Activated CD4-positive, alpha-beta T cell treated with anti-CD3 and anti-CD28 coated beads for 4 hours (primary cell): ENCODE data around the gene GCH1.
"Not testable (repeated sequence)": the region's sequence is repeated elsewhere in the genome, so short reads cannot be mapped to it uniquely, and the experiment has no call there.

Source experiments
- DNase-seq, 2 donors: peaks; one replicate each; pipeline ENCODE4 v3.0.0-alpha.2; 2020

The GCH1 gene

GRCh38 chr14:54906075-54906474, 3.4 kb upstream of the GCH1 start:
- DNase-seq = no peak

- DNase-seq = peak; percentile 73 to 81
Observed at GRCh38 chr14:54902143-54902520, 494 bp downstream of the GCH1 start.

GRCh38 chr14:54901380-54902142, 1.1 kb downstream of the GCH1 start:
- DNase-seq = peak in 1 of 2 donors; percentile 7

DNA sequence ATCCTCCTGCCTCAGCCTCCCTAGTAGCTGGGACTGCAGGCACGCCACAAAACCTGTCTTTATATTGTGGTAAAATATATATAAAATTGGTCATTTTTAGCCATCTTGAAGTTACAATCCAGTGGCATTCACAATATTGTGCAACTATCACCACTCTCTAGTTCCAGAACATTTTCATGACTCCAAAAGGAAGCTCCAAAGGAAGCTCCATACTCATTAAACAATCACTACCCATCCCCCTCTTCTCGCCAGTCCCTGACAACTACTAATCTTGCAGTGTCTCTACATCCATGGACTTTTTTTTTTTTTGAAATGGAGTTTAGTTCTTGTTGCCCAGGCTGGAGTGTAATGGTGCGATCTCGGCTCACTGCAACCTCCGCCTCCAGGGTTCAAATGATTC, 3.1 kb downstream of the GCH1 start:
- no peak for DNase-seq

- not testable (repeated sequence) for DNase-seq
Observed at GRCh38 chr14:54897809-54898555, 4.6 kb downstream of the GCH1 start.

DNA sequence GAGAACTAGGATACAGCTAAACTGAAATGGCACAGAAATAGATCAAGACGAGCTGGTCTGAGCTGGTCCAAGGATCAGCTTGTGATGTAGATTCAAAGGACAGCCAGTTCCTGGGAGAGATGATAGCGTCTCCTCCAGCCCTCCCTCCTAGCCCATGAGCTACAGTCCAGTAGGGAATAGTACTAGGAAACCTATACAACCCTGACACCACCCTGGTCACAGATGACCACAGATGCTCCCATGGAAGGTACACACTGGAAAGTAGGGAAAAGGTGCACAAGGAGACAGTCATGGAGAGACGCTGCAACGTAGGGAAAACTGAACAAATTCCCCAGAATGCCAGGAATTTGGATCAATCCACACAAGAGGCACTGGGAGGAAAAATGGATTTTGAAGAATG, 6.9 kb downstream of the GCH1 start:
- no peak for DNase-seq

DNA sequence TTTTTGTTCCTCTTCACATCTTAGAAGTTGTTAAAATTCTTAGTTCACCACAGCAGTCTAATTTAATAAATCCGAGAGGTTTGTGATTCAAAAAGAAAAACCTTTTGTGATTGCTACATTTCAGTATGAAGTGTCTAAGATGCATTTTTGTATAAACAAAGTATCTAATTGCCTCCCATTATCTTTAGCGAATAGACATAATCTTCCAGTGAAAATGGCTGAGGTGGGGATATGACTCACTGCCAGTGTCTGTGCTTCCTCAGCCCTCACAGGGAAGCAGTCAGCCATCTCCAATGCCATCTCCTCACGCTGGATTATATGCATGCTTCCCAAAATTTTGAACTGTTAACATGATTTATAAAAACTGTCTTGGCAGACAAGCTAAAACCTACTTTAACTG, 7.6 kb downstream of the GCH1 start:
- no peak for DNase-seq

GRCh38 chr14:54893151-54893760, 9.4 kb downstream of the GCH1 start:
- peak; percentile 39 to 53 for DNase-seq

GRCh38 chr14:54891471-54892245, 11.0 kb downstream of the GCH1 start:
- DNase-seq = no peak

- DNase-seq = no peak
Observed at GRCh38 chr14:54890788-54891187, 11.8 kb downstream of the GCH1 start.

DNA sequence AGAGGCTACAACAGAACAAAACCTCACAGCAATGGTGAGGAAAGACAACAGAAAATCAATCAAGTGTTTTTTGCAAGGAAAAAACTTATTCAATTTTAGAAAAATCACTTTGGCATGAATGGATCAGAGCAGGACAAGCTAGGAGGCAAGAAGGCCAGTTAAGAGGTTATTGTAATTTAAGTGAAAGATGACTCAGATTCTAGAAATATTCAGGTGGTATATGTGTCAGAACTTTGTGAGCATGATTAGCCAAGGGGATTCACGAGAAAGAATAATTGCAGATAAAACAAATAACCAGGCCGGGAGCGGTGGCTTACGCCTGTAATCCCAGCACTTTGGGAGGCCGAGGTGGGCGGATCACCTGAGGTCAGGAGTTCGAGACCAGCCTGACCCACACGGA, 12.7 kb downstream of the GCH1 start:
- DNase-seq = no peak

DNA sequence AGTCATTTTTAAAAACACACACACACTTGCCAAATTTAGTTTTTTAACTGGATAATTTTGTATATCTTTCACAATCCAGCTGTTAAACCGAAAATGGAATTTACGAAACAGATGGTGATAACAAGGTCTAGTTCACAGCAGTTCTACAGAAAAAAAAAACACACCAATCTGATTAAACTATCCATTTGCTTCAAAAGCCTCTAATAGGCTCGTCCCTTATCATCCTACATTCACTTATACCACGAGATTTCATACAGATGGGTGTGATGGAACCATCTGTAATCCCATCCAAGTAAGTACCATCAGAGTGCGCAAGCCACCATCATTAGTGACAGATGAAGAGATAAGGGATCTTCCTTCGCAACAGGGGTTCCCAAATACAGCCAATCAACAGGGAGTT, 20.1 kb downstream of the GCH1 start:
- DNase-seq = no peak

GRCh38 chr14:54881761-54882401, 20.7 kb downstream of the GCH1 start:
- peak; percentile 18 to 25 for DNase-seq

DNA sequence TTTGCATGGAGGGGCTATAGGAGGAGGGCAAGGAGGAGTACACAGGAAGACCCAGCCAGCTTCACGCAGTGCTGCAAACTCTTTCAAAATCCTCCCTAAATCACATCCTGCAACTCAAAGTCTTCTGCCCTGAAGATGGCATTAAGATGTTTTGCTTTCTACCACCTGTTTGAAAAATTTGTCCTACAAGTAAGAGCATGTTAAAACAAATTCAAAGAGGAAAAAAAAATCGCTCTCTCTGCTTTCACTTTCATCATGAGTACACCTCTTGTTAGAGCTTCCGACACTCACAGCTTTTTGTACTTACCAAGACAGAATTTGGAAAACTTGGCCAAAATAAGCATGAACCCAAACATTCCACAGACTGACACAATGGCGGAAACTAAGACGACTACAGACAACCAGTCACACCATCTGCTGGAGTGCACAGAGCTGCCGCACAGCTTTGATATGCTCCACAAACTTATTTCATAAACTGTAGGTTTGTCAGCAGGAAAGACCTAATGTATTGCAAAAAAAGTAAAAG, 21.3 kb downstream of the GCH1 start:
- peak; percentile 14 to 15 for DNase-seq

DNA sequence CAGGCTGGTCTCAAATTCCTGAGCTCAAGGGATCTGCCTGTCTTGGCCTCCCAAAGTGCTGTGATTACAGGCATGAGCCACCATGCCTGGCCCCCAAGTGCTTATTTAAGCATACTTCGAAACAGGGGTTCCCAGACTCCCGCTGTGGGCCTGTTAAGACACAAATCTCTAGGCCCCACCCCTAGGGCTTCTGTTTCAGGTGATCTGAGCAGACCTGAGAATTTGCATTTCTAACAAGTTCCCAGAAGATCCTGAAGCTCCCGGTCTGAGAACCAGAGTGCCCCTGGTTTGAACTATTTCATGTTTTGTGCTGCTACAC, 25.0 kb downstream of the GCH1 start:
- DNase-seq = no peak

GRCh38 chr14:54877015-54877702, 25.5 kb downstream of the GCH1 start:
- DNase-seq = no peak

GRCh38 chr14:54875648-54876047, 27.0 kb downstream of the GCH1 start:
- DNase-seq = not testable (repeated sequence)

- not testable (repeated sequence) for DNase-seq
Observed at GRCh38 chr14:54870154-54871090, 32.2 kb downstream of the GCH1 start.

- no peak for DNase-seq
Observed at GRCh38 chr14:54867011-54867410, 35.6 kb downstream of the GCH1 start.

DNA sequence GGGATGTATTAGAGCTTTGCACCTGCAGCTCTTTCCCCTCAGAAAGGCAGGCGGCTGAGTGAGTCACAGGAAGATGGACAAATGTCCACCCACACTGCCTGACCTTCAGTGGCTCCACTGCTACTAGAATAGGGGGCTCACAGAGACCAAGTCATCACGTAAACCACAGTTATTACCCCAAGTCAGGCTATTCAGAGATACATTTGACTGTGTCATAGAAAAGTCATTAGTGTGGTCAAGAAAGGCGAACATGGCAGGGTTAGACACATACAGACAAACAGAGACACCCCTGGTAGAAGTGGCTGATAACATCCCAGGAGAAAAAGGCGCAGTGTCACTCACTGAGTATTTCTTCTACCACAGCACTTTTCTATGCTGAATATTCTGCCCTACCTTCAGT, 36.0 kb downstream of the GCH1 start:
- no peak for DNase-seq

- no peak for DNase-seq
Observed at GRCh38 chr14:54864526-54864925, 38.1 kb downstream of the GCH1 start.
